D721Med (cell line): ENCODE results near the gene FAF2.

ENCODE experiments used
- DNase-seq: peaks from one replicate; pipeline ENCODE4 v3.0.0; 2011; ENCODE audit warnings: low spot score; ENCODE audit not compliant: insufficient read length
- FAIRE-seq: peaks from 2 replicates; lab custom pipeline; 2011; peaks lifted over from hg19 to GRCh38; lab: Jason Lieb, UNC
- CTCF ChIP-seq: IDR thresholded peaks from 2 replicates; pipeline ENCODE4 v1.5.1; 2012; ENCODE audit warnings: mild to moderate bottlenecking, control low read depth; ENCODE audit not compliant: insufficient read depth; ENCODE audit errors: missing control alignments

FAF2 gene

GRCh38 chr5:176530983-176531901 lies 83.1 kb downstream of the FAF2 start:
- TF ChIP-seq CTCF: no peak
- FAIRE-seq: no peak
- no peak for DNase-seq

DNA sequence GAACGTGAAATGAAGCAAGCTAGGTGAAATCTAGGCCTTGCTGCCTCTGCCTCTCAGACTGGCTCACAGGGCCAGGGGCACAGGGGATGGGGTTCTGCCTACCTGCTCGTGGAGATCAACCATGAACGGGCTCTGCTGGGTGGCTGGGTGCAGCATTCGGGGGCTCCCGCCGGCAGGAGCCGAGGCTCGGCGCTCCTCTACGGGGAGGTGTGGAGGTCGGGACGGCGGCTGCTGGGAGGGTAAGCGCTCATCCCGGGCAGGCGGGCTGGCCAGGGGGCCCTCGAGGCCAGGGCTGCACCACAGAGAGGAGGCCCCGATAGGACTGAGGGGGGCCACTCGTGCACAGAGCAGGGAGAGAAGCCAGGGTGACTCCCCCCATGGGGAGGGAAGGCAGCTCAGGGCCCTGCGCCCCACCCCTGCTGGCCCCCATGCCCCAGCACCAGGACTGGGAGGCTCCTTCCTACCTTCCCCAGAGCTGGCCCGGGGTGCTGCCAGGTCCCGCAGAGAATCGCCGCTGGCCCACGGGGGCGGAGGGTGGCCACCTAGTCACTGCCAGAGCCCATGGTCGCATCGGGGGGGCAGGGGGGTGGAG lies 83.8 kb downstream of the FAF2 start:
- TF ChIP-seq CTCF: no peak
- no peak for DNase-seq
- no peak for FAIRE-seq

GRCh38 chr5:176532795-176533194 lies 84.6 kb downstream of the FAF2 start:
- no peak for TF ChIP-seq CTCF
- DNase-seq (no peak), FAIRE-seq (no peak)

DNA sequence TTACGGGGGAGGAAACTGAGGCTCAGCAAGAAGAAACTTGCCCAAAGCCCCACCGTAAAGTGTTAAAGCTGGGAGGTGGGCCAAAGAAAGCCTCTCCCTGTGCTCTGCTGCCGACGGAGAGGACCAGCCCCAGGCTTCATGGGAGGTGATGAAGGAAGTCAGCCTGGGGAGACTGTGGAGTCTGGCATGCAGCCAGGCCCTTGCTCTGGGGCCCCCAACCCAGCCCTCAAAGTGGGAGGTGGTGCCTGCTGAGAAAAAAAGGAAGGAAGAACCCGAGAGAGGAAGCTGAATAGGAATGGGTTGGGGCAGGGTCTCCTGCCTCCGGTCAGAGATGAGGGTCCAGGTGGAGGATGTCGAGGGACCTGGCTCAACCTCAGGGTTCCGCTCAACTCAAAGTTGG lies 85.2 kb downstream of the FAF2 start:
- FAIRE-seq (no peak), DNase-seq (no peak)
- TF ChIP-seq CTCF: no peak

- no peak for FAIRE-seq
- no peak for DNase-seq
- TF ChIP-seq CTCF: no peak
Observed at GRCh38 chr5:176533894-176534611, 85.9 kb downstream of the FAF2 start.

GRCh38 chr5:176534640-176535039 lies 86.5 kb downstream of the FAF2 start:
- DNase-seq (no peak), FAIRE-seq (no peak)
- no peak for TF ChIP-seq CTCF
